ENCODE results near the gene CACNA1D.
"Not testable (repeated sequence)": the region's sequence is repeated elsewhere in the genome, so short reads cannot be mapped to it uniquely, and the experiment has no call there.

Gene CACNA1D

DNA sequence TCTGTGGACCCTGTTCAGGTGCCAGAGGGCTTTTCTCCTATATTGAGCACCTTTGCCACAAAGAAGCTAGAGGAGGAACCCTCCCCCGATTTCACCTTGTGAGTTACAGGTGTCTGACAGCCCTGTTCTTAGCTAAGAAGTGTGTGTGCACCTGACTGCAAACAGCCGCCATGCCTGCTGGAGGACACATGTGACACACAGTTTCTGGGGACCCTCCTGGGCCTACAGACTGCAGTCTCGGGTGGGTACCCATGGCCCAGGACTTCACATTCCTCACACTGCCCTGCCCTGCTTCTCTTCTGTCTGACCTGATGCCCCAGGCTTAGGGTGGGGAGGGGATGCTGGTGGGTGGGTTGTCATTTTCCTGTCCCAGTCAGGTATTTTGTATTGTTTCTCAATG lies 140.6 kb downstream of the CACNA1D start:
- H3K9me3 ChIP-seq (ENCODE audit: control insufficient read depth, insufficient read depth, low read depth, low read length) = peaks cover 5% of the 10 kb centered on the region; the same call in 1 of the 2 replicates

DNA sequence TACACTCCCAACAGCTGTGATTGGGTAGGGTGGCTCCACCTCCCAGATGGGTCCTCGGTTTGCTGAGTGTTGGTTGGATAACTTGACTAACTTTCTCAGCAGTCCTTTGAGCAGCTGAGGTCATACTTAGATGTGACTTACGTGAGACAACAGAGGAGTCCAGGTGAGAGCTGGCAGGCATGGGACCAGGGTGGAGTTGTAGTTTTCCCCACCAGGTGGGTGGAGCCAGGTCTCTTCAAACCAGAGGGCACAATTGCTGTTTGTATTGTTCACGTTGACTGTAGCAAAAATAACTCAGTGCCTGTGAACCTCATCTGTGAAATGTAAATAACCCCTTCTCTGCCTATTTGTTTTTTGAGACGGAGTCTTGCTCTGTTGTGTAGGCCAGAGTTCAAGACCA lies 144.4 kb downstream of the CACNA1D start:
- H3K4me1 ChIP-seq (ENCODE audit: control insufficient read depth, insufficient read depth, low read length); H3K9me3 ChIP-seq (ENCODE audit: control insufficient read depth, insufficient read depth, low read depth, low read length); H3K27ac ChIP-seq (ENCODE audit: low read depth, low read length); H3K27me3 ChIP-seq (ENCODE audit: control insufficient read depth, insufficient read depth, low read length); H3K36me3 ChIP-seq (ENCODE audit: control insufficient read depth, insufficient read depth, low read length); H3K9ac ChIP-seq (ENCODE audit: low read length); H3K4me3 ChIP-seq (ENCODE audit: low read depth, low read length): not testable (repeated sequence)

More for the DNA sequence above, 140.6 kb downstream of the CACNA1D start:
- no peaks in the 10 kb centered on the region for H3K36me3 ChIP-seq (ENCODE audit: control insufficient read depth, insufficient read depth, low read length)
- no peak overlapping the region for H3K4me3 ChIP-seq (ENCODE audit: low read depth, low read length)
- no peak overlapping the region for H3K27ac ChIP-seq (ENCODE audit: low read depth, low read length)
- no peak overlapping the region for H3K9ac ChIP-seq (ENCODE audit: low read length)
- H3K27me3 ChIP-seq (ENCODE audit: control insufficient read depth, insufficient read depth, low read length) = peaks cover 3% of the 10 kb centered on the region; the same call in 1 of the 2 replicates
- H3K4me1 ChIP-seq (ENCODE audit: control insufficient read depth, insufficient read depth, low read length) = no peaks in the 10 kb centered on the region

DNA sequence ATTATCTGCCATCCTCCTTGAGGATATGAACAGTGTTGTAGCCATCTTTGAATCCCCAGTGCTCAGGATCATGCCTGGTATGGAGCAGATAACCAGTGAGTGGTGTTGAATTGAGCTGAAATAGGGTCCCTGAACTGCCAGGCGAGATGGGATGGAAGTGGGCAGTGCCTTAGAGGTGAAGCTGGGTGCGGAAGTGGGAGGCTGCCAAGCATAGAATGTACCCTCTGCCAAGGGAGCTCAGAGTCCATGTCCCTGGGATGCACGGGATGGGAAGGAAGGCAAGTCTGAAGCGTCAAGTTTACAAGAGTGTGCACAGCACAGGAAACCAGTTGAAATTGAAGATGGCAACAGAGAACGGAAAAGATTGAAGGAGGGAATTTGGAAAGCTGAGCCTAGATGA lies 147.0 kb downstream of the CACNA1D start:
- H3K4me3 ChIP-seq (ENCODE audit: low read depth, low read length) = no peak overlapping the region
- H3K9me3 ChIP-seq (ENCODE audit: control insufficient read depth, insufficient read depth, low read depth, low read length) = no peaks in the 10 kb centered on the region
- no peaks in the 10 kb centered on the region for H3K4me1 ChIP-seq (ENCODE audit: control insufficient read depth, insufficient read depth, low read length)
- H3K36me3 ChIP-seq (ENCODE audit: control insufficient read depth, insufficient read depth, low read length) = no peaks in the 10 kb centered on the region
- H3K9ac ChIP-seq (ENCODE audit: low read length) = no peak overlapping the region
- no peak overlapping the region for H3K27ac ChIP-seq (ENCODE audit: low read depth, low read length)
- H3K27me3 ChIP-seq (ENCODE audit: control insufficient read depth, insufficient read depth, low read length) = peaks cover 6% of the 10 kb centered on the region; the same call in 1 of the 2 replicates

DNA sequence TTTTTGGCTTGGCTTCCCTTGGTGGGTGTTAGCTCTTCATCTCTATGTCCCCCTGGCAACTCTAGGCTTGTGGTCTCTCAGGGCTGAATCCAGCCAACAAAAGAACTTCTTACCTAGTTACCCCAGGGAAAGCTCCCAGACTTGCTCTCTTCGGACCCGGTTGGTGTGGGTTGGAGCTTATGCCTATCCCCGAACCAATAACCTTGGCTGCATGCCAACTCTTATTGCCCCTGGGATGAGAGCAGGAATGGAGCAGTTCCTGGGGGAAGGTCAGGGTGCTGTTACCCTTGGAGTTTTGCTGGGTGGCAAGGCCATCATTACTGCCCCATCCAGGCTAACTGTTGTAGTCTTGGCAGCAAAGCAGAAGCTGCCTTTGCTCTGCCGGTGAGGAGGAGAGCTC lies 147.8 kb downstream of the CACNA1D start:
- Histone ChIP-seq H3K9me3 (ENCODE audit: control insufficient read depth, insufficient read depth, low read depth, low read length) (no peaks in the 10 kb centered on the region), H3K27ac (ENCODE audit: low read depth, low read length) (no peak overlapping the region), H3K9ac (ENCODE audit: low read length) (no peak overlapping the region), H3K4me3 (ENCODE audit: low read depth, low read length) (no peak overlapping the region), H3K36me3 (ENCODE audit: control insufficient read depth, insufficient read depth, low read length) (no peaks in the 10 kb centered on the region), H3K27me3 (ENCODE audit: control insufficient read depth, insufficient read depth, low read length) (peaks cover 6% of the 10 kb centered on the region; the same call in 1 of the 2 replicates), H3K4me1 (ENCODE audit: control insufficient read depth, insufficient read depth, low read length) (no peaks in the 10 kb centered on the region)

DNA sequence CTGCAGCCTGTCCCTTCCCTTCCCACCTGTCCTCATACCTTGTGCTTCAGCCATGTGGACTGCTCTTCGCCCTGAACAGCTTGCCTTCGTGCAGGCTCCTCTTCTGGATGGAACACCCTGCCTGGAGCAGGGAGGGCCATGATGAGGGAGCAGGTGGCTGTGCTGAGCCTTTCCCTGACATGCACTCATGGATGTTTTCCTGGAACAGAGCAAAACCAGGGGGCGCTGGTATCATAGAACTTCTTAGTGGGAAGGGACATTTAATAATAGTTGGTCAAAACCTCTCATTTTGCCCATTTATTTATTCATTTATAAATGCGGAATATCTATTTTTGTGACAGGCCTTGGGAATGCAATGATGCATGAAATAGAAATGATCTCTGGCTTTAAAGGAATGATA lies 149.3 kb downstream of the CACNA1D start:
- Histone ChIP-seq H3K4me3 (ENCODE audit: low read depth, low read length) (no peak overlapping the region), H3K4me1 (ENCODE audit: control insufficient read depth, insufficient read depth, low read length) (no peaks in the 10 kb centered on the region), H3K27me3 (ENCODE audit: control insufficient read depth, insufficient read depth, low read length) (peaks cover 6% of the 10 kb centered on the region; the same call in 1 of the 2 replicates), H3K9me3 (ENCODE audit: control insufficient read depth, insufficient read depth, low read depth, low read length) (no peaks in the 10 kb centered on the region), H3K9ac (ENCODE audit: low read length) (no peak overlapping the region), H3K36me3 (ENCODE audit: control insufficient read depth, insufficient read depth, low read length) (no peaks in the 10 kb centered on the region), H3K27ac (ENCODE audit: low read depth, low read length) (no peak overlapping the region)

DNA sequence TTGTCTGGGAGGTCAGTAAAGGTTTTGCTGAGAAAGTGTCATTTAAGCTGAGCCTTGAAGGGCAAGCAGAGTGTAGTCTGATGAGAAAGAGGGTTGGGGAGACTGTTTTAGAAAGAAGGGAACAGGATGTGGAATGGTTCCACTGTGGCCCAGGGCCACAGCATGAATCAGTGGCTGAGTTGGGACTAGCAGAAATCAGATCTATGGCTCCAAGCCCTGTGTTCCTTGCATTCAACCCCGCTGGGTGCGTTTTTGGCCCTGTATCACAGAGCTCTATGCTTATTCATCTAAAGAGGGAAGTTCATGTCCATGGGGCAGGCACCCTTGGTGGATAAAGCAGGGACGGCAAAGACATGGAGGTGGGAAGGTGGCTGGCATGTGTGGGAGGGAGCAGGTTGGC lies 151.3 kb downstream of the CACNA1D start:
- Histone ChIP-seq H3K9ac (ENCODE audit: low read length) (no peak overlapping the region), H3K4me1 (ENCODE audit: control insufficient read depth, insufficient read depth, low read length) (no peaks in the 10 kb centered on the region), H3K27ac (ENCODE audit: low read depth, low read length) (no peak overlapping the region), H3K4me3 (ENCODE audit: low read depth, low read length) (no peak overlapping the region), H3K9me3 (ENCODE audit: control insufficient read depth, insufficient read depth, low read depth, low read length) (no peaks in the 10 kb centered on the region), H3K27me3 (ENCODE audit: control insufficient read depth, insufficient read depth, low read length) (peaks cover 6% of the 10 kb centered on the region; the same call in 1 of the 2 replicates), H3K36me3 (ENCODE audit: control insufficient read depth, insufficient read depth, low read length) (no peaks in the 10 kb centered on the region)

DNA sequence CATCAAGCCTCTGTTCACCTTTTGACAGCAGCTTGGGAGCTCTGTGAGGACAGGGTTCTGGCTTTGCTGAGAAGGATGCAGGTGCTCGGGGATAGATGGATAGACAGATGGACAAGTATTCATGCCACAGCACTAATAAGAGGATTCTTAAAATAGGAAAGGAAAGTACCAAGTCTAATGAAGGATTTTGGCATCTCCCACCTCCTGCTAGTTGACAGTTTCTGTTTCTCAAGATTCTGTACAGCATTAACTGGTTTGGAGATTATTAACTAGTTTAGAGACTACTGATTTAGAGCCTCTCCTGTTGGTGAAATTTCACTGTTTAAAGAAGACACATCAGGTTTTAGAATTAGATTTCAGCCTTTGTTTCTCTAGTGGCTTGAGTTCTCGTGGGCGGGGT lies 152.3 kb downstream of the CACNA1D start:
- no peak overlapping the region for H3K9ac ChIP-seq (ENCODE audit: low read length)
- no peaks in the 10 kb centered on the region for H3K36me3 ChIP-seq (ENCODE audit: control insufficient read depth, insufficient read depth, low read length)
- no peaks in the 10 kb centered on the region for H3K4me1 ChIP-seq (ENCODE audit: control insufficient read depth, insufficient read depth, low read length)
- H3K27me3 ChIP-seq (ENCODE audit: control insufficient read depth, insufficient read depth, low read length) = peaks cover 3% of the 10 kb centered on the region; the same call in 1 of the 2 replicates
- H3K27ac ChIP-seq (ENCODE audit: low read depth, low read length) = no peak overlapping the region
- no peak overlapping the region for H3K4me3 ChIP-seq (ENCODE audit: low read depth, low read length)
- no peaks in the 10 kb centered on the region for H3K9me3 ChIP-seq (ENCODE audit: control insufficient read depth, insufficient read depth, low read depth, low read length)

DNA sequence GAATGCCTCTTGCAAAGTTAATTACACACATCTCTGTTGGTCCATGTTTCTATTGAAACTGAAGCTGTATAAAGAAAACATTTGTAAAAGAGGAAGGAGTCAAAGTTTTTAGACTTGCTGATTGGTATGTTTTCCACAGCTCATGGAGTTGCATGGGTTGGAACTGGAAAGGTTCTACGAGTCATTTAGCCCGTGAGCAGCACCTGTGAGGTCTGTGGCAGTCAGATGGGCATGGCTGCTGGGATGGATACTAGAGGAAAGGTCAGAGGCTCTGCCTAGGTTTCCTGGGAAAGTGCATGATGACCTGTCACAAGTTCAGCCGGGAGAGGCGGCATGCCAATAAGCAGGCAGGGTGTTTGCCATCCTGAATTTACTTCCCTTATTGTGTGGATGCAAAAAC lies 155.4 kb downstream of the CACNA1D start:
- H3K36me3 ChIP-seq (ENCODE audit: control insufficient read depth, insufficient read depth, low read length) = no peaks in the 10 kb centered on the region
- H3K27me3 ChIP-seq (ENCODE audit: control insufficient read depth, insufficient read depth, low read length) = no peaks in the 10 kb centered on the region; the same call in 1 of the 2 replicates
- H3K9me3 ChIP-seq (ENCODE audit: control insufficient read depth, insufficient read depth, low read depth, low read length) = 0 out of 2 replicates have a peak, but pooled peaks cover 4% of the 10 kb centered on the region
- no peaks in the 10 kb centered on the region for H3K4me1 ChIP-seq (ENCODE audit: control insufficient read depth, insufficient read depth, low read length)
- no peak overlapping the region for H3K9ac ChIP-seq (ENCODE audit: low read length)
- H3K4me3 ChIP-seq (ENCODE audit: low read depth, low read length) = no peak overlapping the region
- H3K27ac ChIP-seq (ENCODE audit: low read depth, low read length) = no peak overlapping the region

DNA sequence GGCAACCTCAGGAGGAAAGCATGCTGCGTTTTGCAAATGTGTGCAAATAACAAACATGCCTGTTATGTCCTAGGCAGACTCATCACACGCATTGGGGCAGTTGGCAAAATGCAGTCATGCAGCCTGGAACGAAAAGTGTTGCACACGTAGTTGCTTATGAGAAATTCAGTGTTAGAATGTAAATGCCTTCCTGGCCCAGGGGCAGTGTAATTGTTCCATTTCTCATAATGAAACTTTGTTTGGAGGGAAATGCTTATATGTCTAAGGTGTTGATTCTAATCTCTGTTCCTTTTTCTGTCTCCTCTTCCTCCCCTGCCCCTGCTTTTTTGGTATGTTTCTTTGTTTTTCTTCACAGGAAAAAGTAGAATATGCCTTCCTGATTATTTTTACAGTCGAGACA lies 156.0 kb downstream of the CACNA1D start:
- Histone ChIP-seq H3K9ac (ENCODE audit: low read length) (no peak overlapping the region), H3K27me3 (ENCODE audit: control insufficient read depth, insufficient read depth, low read length) (no peaks in the 10 kb centered on the region; the same call in 1 of the 2 replicates), H3K4me1 (ENCODE audit: control insufficient read depth, insufficient read depth, low read length) (no peaks in the 10 kb centered on the region), H3K36me3 (ENCODE audit: control insufficient read depth, insufficient read depth, low read length) (no peaks in the 10 kb centered on the region), H3K4me3 (ENCODE audit: low read depth, low read length) (no peak overlapping the region), H3K27ac (ENCODE audit: low read depth, low read length) (no peak overlapping the region), H3K9me3 (ENCODE audit: control insufficient read depth, insufficient read depth, low read depth, low read length) (0 out of 2 replicates have a peak, but pooled peaks cover 4% of the 10 kb centered on the region)

DNA sequence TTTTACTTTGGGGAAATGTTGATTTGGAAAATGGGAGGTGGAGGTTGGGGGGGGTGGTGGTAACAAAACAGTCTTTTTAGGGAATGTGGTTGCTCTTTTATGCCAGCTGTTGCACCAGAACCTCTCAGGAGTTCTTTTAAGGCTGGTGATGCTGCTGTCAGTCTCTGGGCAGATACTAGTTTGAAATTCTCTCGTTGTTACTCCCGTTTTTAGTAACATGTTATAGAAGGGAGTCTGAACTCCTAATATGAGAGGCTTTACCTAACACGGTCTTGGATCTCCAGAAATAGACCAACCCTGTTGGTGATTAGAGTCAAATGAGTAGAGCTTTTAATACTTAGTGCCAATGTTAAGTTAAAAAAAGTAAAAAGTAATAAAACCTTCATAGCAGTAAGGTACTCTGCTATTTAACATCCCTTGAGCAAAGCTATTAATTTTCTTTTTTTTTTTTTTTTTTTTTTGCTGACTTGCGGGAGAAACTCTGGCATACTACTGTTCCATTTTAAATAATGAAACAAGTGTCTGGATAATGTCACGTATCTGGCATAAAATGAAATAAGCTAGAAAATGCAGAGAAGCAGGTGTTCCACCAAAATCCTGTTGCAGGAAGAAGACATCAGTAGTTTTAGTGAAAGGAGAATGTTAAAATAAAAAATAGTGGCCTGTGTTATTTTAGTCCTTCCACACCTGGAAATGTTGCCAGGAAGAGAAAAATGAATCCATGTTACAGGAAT lies 156.7 kb downstream of the CACNA1D start:
- no peaks in the 10 kb centered on the region; the same call in 1 of the 2 replicates for H3K27me3 ChIP-seq (ENCODE audit: control insufficient read depth, insufficient read depth, low read length)
- H3K9ac ChIP-seq (ENCODE audit: low read length) = no peak overlapping the region
- H3K9me3 ChIP-seq (ENCODE audit: control insufficient read depth, insufficient read depth, low read depth, low read length) = 0 out of 2 replicates have a peak, but pooled peaks cover 4% of the 10 kb centered on the region
- H3K4me1 ChIP-seq (ENCODE audit: control insufficient read depth, insufficient read depth, low read length) = no peaks in the 10 kb centered on the region
- no peak overlapping the region for H3K27ac ChIP-seq (ENCODE audit: low read depth, low read length)
- no peaks in the 10 kb centered on the region for H3K36me3 ChIP-seq (ENCODE audit: control insufficient read depth, insufficient read depth, low read length)
- H3K4me3 ChIP-seq (ENCODE audit: low read depth, low read length) = no peak overlapping the region

DNA sequence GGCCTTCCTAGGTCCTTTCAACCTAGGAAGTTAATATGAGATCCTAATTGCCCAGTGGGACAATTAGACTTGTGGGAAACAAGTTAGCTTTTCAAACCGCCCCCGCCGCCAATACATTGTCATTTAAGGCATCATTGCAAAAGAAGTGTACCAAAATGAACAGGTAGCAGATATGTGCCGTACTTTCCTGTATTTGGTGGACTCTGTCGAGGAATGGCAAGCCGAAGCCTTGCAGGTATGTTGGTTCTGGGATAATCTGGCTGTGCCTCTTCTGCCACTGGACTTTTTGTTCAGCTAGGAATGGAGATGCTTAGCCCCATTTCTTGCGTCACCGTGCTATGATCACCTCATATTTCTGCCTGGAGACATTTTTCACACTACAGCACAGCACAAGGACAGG lies 157.5 kb downstream of the CACNA1D start:
- 0 out of 2 replicates have a peak, but pooled peaks cover 4% of the 10 kb centered on the region for H3K9me3 ChIP-seq (ENCODE audit: control insufficient read depth, insufficient read depth, low read depth, low read length)
- no peaks in the 10 kb centered on the region for H3K27me3 ChIP-seq (ENCODE audit: control insufficient read depth, insufficient read depth, low read length)
- no peak overlapping the region for H3K4me3 ChIP-seq (ENCODE audit: low read depth, low read length)
- H3K9ac ChIP-seq (ENCODE audit: low read length) = no peak overlapping the region
- no peaks in the 10 kb centered on the region for H3K36me3 ChIP-seq (ENCODE audit: control insufficient read depth, insufficient read depth, low read length)
- no peaks in the 10 kb centered on the region for H3K4me1 ChIP-seq (ENCODE audit: control insufficient read depth, insufficient read depth, low read length)
- H3K27ac ChIP-seq (ENCODE audit: low read depth, low read length) = no peak overlapping the region
